Keratinocyte (primary cell): ENCODE data around the gene RLN2. TPM values are rescaled to one million over a fixed set of nuclear protein-coding genes. Genes with fewer than 3 reads are reported as not detected.

Experiments used
- DNase-seq: peaks from one replicate; pipeline ENCODE4 v3.0.0-alpha.2; 2011; ENCODE audit warnings: low read depth, missing footprints, low spot score
- FAIRE-seq: peaks from 2 replicates; lab custom pipeline; 2011; peaks lifted over from hg19 to GRCh38; lab: Jason Lieb, UNC
- H2AFZ ChIP-seq: 2 replicates; pipeline ENCODE4 v1.6.0; 2012; ENCODE audit warnings: low read length, control low read depth, inconsistent platforms; ENCODE audit not compliant: control insufficient read depth
- H3K27ac ChIP-seq: 2 replicates; pipeline ENCODE4 v1.5.1; 2011; ENCODE audit warnings: low read length; ENCODE audit not compliant: control insufficient read depth, insufficient read depth
- H3K27me3 ChIP-seq: 3 replicates; pipeline ENCODE4 v1.6.0; 2011; ENCODE audit warnings: low read length; ENCODE audit not compliant: control insufficient read depth, insufficient read depth; ENCODE audit errors: extremely low read depth
- H3K36me3 ChIP-seq, 2 experiments: 2 replicates in 1 of 2; 3 replicates in 1 of 2; pipeline ENCODE4 v1.5.1; 2011; ENCODE audit warnings: low read length in 2 of 2, mild to moderate bottlenecking in 1 of 2; ENCODE audit not compliant: control insufficient read depth in 2 of 2, insufficient read depth in 2 of 2; ENCODE audit errors: extremely low read depth in 1 of 2
- H3K4me1 ChIP-seq: 3 replicates; pipeline ENCODE4 v1.5.1; 2011; ENCODE audit warnings: low read length; ENCODE audit not compliant: control insufficient read depth, insufficient read depth; ENCODE audit errors: extremely low read depth
- H3K4me2 ChIP-seq: 3 replicates; pipeline ENCODE4 v1.6.0; 2011; ENCODE audit warnings: low read depth, low read length; ENCODE audit not compliant: control insufficient read depth, insufficient read depth; ENCODE audit errors: extremely low read depth
- H3K4me3 ChIP-seq, 3 experiments: fragments of 200-600 bp in 1 of 3; sonication (generic) in 1 of 3; 2 replicates in 2 of 3; 3 replicates in 1 of 3; pipeline ENCODE4 v1.5.1; 2011 to 2016; ENCODE audit warnings: low read length in 3 of 3, mild to moderate bottlenecking in 3 of 3, control low read depth in 2 of 3, inconsistent platforms in 1 of 3, low read depth in 1 of 3, mixed read lengths in 1 of 3, mixed run types in 1 of 3, moderate library complexity in 1 of 3; ENCODE audit not compliant: control insufficient read depth in 2 of 3, insufficient read depth in 2 of 3; ENCODE audit errors: extremely low read depth in 1 of 3
- H3K79me2 ChIP-seq: 2 replicates; pipeline ENCODE4 v1.6.0; 2012; ENCODE audit warnings: low read length; ENCODE audit not compliant: control insufficient read depth, insufficient read depth
- H3K9ac ChIP-seq: 3 replicates; pipeline ENCODE4 v1.6.0; 2011; ENCODE audit warnings: low read length; ENCODE audit not compliant: control insufficient read depth, insufficient read depth; ENCODE audit errors: extremely low read depth
- H3K9me1 ChIP-seq: 3 replicates; pipeline ENCODE4 v1.6.0; 2011; ENCODE audit warnings: low read length; ENCODE audit not compliant: control insufficient read depth, insufficient read depth; ENCODE audit errors: extremely low read depth
- H3K9me3 ChIP-seq: 2 replicates; pipeline ENCODE4 v1.5.1; 2012; ENCODE audit warnings: low read depth, low read length; ENCODE audit not compliant: control insufficient read depth
- H4K20me1 ChIP-seq: 3 replicates; pipeline ENCODE4 v1.6.0; 2011; ENCODE audit warnings: low read length; ENCODE audit not compliant: control insufficient read depth, insufficient read depth; ENCODE audit errors: extremely low read depth
- EZH2 ChIP-seq: IDR thresholded peaks from one replicate; pipeline ENCODE4 v1.6.1; 2012; ENCODE audit warnings: inconsistent platforms, mild to moderate bottlenecking, low read length, moderate library complexity
- dilution Hi-C: fragments of 300-500 bp; cut with MboI; formaldehyde crosslinking; loops from one replicate; pipeline ENCODE4 v1.7.0; 2020; ENCODE audit warnings: low sequenced_read_pairs; ENCODE audit not compliant: extremely low pct_ligation_motif_present
- polyA plus RNA-seq, 5 experiments: library from polyadenylated mRNA; depleted of rRNA in 3 of 5; stranded (reverse) in 3 of 5; stranded (forward) in 1 of 5; unstranded in 1 of 5; fragments of >200 nt; gene quantifications; 1 replicate in 1 of 5; 2 replicates in 3 of 5; 3 replicates in 1 of 5; pipeline versions ENCODE4 v1.2.1 to v1.2.3, GENCODE V29; 2011 to 2012; ENCODE audit warnings: missing spikeins in 2 of 5, low read depth in 1 of 5, low replicate concordance in 1 of 5
- TF ChIP-seq, protein P1 (sequence below), 3 experiments: IDR thresholded peaks in 1 of 3; conservative IDR thresholded peaks in 1 of 3; optimal IDR thresholded peaks in 1 of 3; 2 replicates in 2 of 3; 3 replicates in 1 of 3; pipeline versions ENCODE3 to v1.5.1; 2011; ENCODE audit warnings: low read length in 3 of 3, mild to moderate bottlenecking in 3 of 3, moderate library complexity in 2 of 3, control low read depth in 1 of 3, inconsistent platforms in 1 of 3; ENCODE audit not compliant: insufficient read depth in 2 of 3; ENCODE audit errors: extremely low read depth in 1 of 3

Gene RLN2
- polyA plus RNA-seq, 1 donor (not counting 4 experiments of a cell fraction or from before 2014, with no cell fraction given): 0.98 TPM

GRCh38 chr9:5274770-5275169 lies 29.7 kb downstream of the RLN2 start:
- H4K20me1 ChIP-seq: no peaks in the 10 kb centered on the region

GRCh38 chr9:5269249-5269715 lies 35.2 kb downstream of the RLN2 start:
- H3K9ac ChIP-seq: no peak overlapping the region
- no peak overlapping the region for H3K4me3 ChIP-seq
- dilution Hi-C loops: no loop called here
- H3K9me3 ChIP-seq: no peaks in the 10 kb centered on the region
- H3K36me3 ChIP-seq: no peaks in the 10 kb centered on the region
- H3K4me2 ChIP-seq: peak overlapping the region; percentile 37
- no peaks in the 10 kb centered on the region for H3K27me3 ChIP-seq
- H3K79me2 ChIP-seq: no peaks in the 10 kb centered on the region
- no peaks in the 10 kb centered on the region for H4K20me1 ChIP-seq
- TF ChIP-seq, protein P1, sequence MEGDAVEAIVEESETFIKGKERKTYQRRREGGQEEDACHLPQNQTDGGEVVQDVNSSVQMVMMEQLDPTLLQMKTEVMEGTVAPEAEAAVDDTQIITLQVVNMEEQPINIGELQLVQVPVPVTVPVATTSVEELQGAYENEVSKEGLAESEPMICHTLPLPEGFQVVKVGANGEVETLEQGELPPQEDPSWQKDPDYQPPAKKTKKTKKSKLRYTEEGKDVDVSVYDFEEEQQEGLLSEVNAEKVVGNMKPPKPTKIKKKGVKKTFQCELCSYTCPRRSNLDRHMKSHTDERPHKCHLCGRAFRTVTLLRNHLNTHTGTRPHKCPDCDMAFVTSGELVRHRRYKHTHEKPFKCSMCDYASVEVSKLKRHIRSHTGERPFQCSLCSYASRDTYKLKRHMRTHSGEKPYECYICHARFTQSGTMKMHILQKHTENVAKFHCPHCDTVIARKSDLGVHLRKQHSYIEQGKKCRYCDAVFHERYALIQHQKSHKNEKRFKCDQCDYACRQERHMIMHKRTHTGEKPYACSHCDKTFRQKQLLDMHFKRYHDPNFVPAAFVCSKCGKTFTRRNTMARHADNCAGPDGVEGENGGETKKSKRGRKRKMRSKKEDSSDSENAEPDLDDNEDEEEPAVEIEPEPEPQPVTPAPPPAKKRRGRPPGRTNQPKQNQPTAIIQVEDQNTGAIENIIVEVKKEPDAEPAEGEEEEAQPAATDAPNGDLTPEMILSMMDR (optimal IDR thresholded peaks at IDR 0.05 in 1 of 3, IDR thresholded peaks at IDR 0.05 in 1 of 3, conservative IDR thresholded peaks at IDR 0.05 in 1 of 3; ENCODE audit: extremely low read depth in 1 of 3, insufficient read depth in 2 of 3, low read length in 3 of 3): no peak
- no peak for TF ChIP-seq EZH2
- DNase-seq: peak; percentile 2
- H3K4me1 ChIP-seq: peaks cover 14% of the 10 kb centered on the region
- H3K27ac ChIP-seq: no peak overlapping the region
- peak; percentile 74 for FAIRE-seq
- no peak overlapping the region for H2AFZ ChIP-seq
- no peaks in the 10 kb centered on the region for H3K9me1 ChIP-seq

More at GRCh38 chr9:5274770-5275169, 29.7 kb downstream of the RLN2 start:
- TF ChIP-seq EZH2: no peak
- TF ChIP-seq, protein P1 (optimal IDR thresholded peaks at IDR 0.05 in 1 of 3, IDR thresholded peaks at IDR 0.05 in 1 of 3, conservative IDR thresholded peaks at IDR 0.05 in 1 of 3; ENCODE audit: extremely low read depth in 1 of 3, insufficient read depth in 2 of 3, low read length in 3 of 3): no peak
- H3K9ac ChIP-seq: no peak overlapping the region
- H3K4me2 ChIP-seq: no peak overlapping the region
- no peaks in the 10 kb centered on the region for H3K9me1 ChIP-seq
- no peak overlapping the region for H2AFZ ChIP-seq
- H3K36me3 ChIP-seq: no peaks in the 10 kb centered on the region
- no peaks in the 10 kb centered on the region for H3K4me1 ChIP-seq
- no peak overlapping the region for H3K27ac ChIP-seq
- dilution Hi-C loops: no loop called here
- FAIRE-seq (no peak), DNase-seq (no peak)
- no peaks in the 10 kb centered on the region for H3K9me3 ChIP-seq
- H3K27me3 ChIP-seq: no peaks in the 10 kb centered on the region
- H3K4me3 ChIP-seq: no peak overlapping the region
- H3K79me2 ChIP-seq: no peaks in the 10 kb centered on the region
